AG04449 (cell line): ENCODE measurements around the gene RGS3.

Experiments
- CTCF ChIA-PET: fragments of 350-600 bp; formaldehyde crosslinking; extraction: SDS; loops from one replicate; lab custom pipeline; 2021; ENCODE audit warnings: antibody characterized with exemption; lab: Yijun Ruan, JAX
- POLR2A ChIA-PET: fragments of 400-600, 350-600 bp; formaldehyde crosslinking; extraction: SDS; loops from one replicate; lab custom pipeline; 2020; ENCODE audit warnings: antibody characterized with exemption, inconsistent platforms; lab: Yijun Ruan, JAX
- DNase-seq: peaks from one replicate; pipeline ENCODE4 v3.0.0-alpha.2; 2010; ENCODE audit warnings: low read depth, low spot score
- H3K4me3 ChIP-seq: 2 replicates; pipeline ENCODE4 v1.5.1; 2011; ENCODE audit warnings: low read depth, mild to moderate bottlenecking, control low read depth, low read length
- TF ChIP-seq, protein P1 (sequence below): IDR thresholded peaks from one replicate; pipeline ENCODE4 v1.5.1; 2011; ENCODE audit warnings: mild to moderate bottlenecking, moderate library complexity, low read length, control low read depth, inconsistent platforms; ENCODE audit not compliant: insufficient read depth; ENCODE audit errors: missing control alignments

The RGS3 gene

DNA sequence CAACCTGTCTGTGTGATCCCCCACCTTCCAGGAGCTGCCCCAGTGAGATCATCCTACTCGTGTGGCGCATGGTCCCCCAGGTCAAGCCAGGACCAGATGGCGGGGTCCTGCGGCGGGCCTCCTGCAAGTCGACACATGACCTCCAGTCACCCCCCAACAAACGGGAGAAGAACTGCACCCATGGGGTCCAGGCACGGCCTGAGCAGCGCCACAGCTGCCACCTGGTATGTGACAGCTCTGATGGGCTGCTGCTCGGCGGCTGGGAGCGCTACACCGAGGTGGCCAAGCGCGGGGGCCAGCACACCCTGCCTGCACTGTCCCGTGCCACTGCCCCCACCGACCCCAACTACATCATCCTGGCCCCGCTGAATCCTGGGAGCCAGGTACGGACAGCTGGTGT, 43.7 kb downstream of the RGS3 start:
- DNase-seq, result no peak
- ChIA-PET CTCF (interaction anchor here (1.0 to 1.7 kb wide), 2 partner anchors 22 kb away, joined by 3 read pairs; no protein-coding TSS in a partner anchor), POLR2A (no interaction called here)
- no peak overlapping the region for H3K4me3 ChIP-seq
- TF ChIP-seq, protein P1, sequence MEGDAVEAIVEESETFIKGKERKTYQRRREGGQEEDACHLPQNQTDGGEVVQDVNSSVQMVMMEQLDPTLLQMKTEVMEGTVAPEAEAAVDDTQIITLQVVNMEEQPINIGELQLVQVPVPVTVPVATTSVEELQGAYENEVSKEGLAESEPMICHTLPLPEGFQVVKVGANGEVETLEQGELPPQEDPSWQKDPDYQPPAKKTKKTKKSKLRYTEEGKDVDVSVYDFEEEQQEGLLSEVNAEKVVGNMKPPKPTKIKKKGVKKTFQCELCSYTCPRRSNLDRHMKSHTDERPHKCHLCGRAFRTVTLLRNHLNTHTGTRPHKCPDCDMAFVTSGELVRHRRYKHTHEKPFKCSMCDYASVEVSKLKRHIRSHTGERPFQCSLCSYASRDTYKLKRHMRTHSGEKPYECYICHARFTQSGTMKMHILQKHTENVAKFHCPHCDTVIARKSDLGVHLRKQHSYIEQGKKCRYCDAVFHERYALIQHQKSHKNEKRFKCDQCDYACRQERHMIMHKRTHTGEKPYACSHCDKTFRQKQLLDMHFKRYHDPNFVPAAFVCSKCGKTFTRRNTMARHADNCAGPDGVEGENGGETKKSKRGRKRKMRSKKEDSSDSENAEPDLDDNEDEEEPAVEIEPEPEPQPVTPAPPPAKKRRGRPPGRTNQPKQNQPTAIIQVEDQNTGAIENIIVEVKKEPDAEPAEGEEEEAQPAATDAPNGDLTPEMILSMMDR, result no peak

DNA sequence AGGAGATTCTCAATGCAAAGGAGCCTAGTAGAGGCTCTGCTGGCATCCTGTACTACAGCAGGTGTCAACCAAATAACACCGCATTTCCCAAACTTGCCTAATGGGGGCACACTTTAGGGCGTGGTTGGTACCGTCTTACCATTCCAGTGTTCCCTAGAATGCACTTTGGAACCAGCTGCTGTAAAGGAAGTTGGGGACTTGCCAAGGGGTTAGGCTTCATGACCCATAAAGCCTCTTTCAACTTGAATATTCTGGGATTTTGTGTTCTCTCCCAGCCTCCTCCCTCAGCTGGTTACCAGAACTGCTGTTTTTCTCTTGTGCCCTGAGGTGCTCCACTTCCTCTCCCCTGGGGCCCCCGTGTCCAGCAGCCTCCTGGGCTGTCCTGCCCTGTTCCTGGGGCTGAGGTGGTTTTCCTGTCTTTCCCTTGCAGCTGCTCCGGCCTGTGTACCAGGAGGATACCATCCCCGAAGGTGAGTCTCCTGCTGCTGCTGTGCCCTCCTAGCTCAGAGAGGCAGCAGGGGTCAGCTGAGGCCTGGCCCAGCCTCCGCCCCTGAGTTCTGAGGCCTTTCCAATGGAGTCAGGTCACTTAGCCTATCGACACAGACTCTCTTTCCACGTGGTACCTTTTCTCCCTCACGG, 44.7 kb downstream of the RGS3 start:
- no peak for DNase-seq
- ChIA-PET CTCF (interaction anchor here (1.0 to 1.7 kb wide), 2 partner anchors 23 to 29 kb away, joined by 3 read pairs; no protein-coding TSS in a partner anchor), POLR2A (no interaction called here)
- no peak overlapping the region for H3K4me3 ChIP-seq
- TF ChIP-seq, protein P1, result no peak

DNA sequence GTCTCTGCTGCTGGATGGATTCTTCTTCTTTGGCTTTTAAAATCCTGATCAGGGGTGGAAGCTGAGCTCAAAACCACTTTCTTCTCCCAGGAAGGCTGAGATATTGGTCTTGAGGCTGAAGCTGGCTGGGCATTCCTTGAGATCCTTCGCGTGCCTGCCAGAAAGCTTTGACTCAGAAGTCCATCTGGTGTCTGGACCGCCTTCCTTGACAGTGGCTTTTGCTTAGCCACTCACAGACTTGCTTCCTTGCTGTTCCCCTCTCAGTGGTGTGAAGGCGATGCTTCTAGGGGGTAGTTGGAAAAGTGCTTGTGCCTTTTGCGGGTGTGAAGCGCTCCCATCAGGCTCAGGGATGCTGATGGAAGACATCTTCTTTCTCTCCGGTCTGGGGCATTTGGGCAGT, 45.9 kb downstream of the RGS3 start:
- CTCF ChIA-PET, result interaction anchor here (0.6 kb wide), 1 partner anchor 152 kb away, joined by 3 read pairs; no protein-coding TSS in a partner anchor
- no peak overlapping the region for H3K4me3 ChIP-seq
- POLR2A ChIA-PET, result no interaction called here
- TF ChIP-seq, protein P1, result no peak
- DNase-seq, result peak; percentile 34

DNA sequence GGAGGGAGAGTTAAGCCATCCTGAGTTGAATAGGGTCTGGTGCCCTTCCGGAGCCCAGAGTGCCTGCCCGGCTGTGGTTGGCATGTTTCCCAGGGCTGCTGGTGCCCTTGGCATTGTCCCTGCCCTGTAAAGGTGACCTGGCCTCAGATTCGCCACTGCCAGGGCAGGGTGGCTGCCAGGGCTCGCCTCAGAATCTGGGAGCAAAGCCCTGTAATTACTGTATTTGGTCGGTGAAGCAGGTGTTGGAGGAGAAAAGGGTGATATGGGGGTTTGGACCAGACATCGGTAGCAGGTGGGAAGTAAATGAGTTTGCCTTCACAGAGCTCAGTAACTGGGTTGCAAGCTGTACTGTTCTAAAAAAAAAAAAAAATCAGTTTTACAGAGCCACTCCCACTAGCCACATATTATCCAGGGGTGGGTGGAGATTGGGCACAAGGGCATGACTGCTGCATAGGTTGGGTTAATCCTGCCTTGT, 47.6 kb downstream of the RGS3 start:
- DNase-seq, result no peak
- no peak overlapping the region for H3K4me3 ChIP-seq
- CTCF ChIA-PET, result interaction anchor here (2.4 kb wide), 1 partner anchor 12 kb away, joined by 5 read pairs; no protein-coding TSS in a partner anchor
- TF ChIP-seq, protein P1, result no peak
- POLR2A ChIA-PET, result no interaction called here

DNA sequence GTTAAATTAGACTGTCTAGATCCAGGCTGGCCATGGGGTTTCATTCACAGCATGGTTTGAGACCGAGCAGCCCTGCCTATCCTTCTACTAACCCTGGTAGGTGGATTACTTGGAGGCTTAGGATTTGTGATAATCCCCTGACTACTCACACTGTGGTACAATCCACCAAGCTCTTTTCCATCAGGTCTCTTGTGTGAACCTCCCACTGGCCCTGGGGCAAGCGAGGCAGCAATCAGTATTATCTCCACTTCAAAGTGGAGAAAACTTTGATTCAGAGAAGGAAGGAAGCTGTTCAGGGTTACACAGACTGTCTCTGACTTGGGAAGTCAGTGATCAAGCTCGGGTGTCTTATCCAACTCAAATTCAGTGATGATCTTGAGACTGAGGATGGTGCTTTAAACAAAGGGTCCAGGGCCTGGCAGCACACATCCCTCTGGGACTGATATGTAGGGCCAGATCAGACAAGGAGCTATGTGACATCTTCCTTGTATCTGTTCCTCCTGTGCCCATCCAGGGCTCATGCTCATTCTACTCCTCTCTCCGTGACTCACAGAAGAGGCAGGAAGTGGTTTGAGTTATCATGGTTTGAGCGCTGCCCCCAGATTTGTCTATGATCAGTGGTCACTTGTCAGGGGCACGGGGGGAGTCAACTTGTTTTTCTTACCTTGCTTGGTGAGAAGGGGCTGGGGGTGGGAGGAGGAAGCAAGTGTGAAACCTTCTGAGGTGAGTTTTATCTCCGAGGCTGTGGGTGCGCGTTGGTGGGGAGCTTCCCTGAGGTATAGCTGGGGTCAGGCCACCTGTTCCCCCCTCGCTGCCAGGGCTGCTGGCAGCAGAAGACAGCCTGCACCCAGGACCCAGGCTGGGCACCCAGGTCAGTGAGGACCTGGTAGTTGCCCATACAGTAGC, 48.6 kb downstream of the RGS3 start:
- POLR2A ChIA-PET, result no interaction called here
- DNase-seq, result no peak
- TF ChIP-seq, protein P1, result no peak
- no peak overlapping the region for H3K4me3 ChIP-seq
- CTCF ChIA-PET, result interaction anchor here (0.8 to 2.4 kb wide), 5 partner anchors 9 to 144 kb away, joined by 3 to 5 read pairs (median 4); no protein-coding TSS in a partner anchor
